Fibroblast of lung (primary cell): ENCODE results near the gene PRDM16.

Experiments used
- CTCF ChIP-seq, 2 donors: IDR thresholded peaks in 1 of 2; conservative IDR thresholded peaks in 1 of 2; 1 replicate in 1 of 2; 2 replicates in 1 of 2; pipeline ENCODE4 v1.5.1; 2011 to 2012; ENCODE audit warnings: low read length in 2 of 2, control low read depth in 1 of 2, inconsistent platforms in 1 of 2, low read depth in 1 of 2, mild to moderate bottlenecking in 1 of 2
- EZH2 ChIP-seq: IDR thresholded peaks from 2 replicates; pipeline ENCODE4 v1.5.1; 2012; ENCODE audit warnings: low read length, control low read depth, mild to moderate bottlenecking; ENCODE audit errors: missing control alignments

DNA sequence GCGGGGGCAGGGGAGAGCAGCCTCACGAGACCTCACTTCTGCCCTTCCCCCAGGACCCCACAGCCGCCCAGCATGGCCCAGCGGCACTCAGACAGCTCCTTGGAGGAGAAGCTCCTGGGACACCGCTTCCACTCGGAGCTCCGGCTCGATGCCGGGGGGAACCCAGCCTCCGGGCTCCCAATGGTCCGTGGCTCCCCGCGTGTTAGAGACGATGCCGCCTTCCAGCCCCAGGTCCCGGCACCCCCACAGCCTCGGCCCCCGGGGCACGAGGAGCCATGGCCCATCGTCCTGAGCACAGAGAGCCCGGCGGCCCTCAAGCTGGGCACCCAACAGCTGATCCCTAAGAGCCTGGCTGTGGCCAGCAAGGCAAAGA, 394.0 kb downstream of the PRDM16 start:
- TF ChIP-seq CTCF (conservative IDR thresholded peaks at IDR 0.05 in 1 of 2, IDR thresholded peaks at IDR 0.05 in 1 of 2; ENCODE audit: low read depth in 1 of 2, low read length in 2 of 2) (no peak), EZH2 (no peak)
